GM12864 (cell line): Measurements from ENCODE around the gene CDH13.

ENCODE experiments used
- DNase-seq: peaks from one replicate; pipeline ENCODE4 v3.0.0-alpha.2; 2011; ENCODE audit warnings: low read depth
- H3K4me3 ChIP-seq: 2 replicates; pipeline ENCODE4 v1.5.1; 2011; ENCODE audit warnings: mild to moderate bottlenecking, low read depth, low read length, control low read depth
- TF ChIP-seq, protein P1 (sequence below): IDR thresholded peaks from 2 replicates; pipeline ENCODE4 v1.5.1; 2011; ENCODE audit warnings: low read depth, mild to moderate bottlenecking, moderate library complexity, low read length, control low read depth, inconsistent platforms; ENCODE audit errors: missing control alignments

Gene CDH13

DNA sequence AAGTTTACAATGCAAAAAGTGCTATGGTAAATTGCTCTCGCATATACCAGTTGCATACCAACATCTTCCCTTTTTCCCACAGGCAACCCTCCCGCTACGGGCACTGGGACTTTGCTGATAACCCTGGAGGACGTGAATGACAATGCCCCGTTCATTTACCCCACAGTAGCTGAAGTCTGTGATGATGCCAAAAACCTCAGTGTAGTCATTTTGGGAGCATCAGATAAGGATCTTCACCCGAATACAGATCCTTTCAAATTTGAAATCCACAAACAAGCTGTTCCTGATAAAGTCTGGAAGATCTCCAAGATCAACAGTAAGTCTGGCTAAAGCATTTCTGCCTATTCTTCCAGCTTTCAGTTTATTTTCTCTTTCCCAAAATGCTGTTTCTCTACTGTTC lies 1153.1 kb downstream of the CDH13 start:
- no peak for DNase-seq
- TF ChIP-seq, protein P1, sequence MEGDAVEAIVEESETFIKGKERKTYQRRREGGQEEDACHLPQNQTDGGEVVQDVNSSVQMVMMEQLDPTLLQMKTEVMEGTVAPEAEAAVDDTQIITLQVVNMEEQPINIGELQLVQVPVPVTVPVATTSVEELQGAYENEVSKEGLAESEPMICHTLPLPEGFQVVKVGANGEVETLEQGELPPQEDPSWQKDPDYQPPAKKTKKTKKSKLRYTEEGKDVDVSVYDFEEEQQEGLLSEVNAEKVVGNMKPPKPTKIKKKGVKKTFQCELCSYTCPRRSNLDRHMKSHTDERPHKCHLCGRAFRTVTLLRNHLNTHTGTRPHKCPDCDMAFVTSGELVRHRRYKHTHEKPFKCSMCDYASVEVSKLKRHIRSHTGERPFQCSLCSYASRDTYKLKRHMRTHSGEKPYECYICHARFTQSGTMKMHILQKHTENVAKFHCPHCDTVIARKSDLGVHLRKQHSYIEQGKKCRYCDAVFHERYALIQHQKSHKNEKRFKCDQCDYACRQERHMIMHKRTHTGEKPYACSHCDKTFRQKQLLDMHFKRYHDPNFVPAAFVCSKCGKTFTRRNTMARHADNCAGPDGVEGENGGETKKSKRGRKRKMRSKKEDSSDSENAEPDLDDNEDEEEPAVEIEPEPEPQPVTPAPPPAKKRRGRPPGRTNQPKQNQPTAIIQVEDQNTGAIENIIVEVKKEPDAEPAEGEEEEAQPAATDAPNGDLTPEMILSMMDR: no peak
- H3K4me3 ChIP-seq: no peak overlapping the region

- no peak for DNase-seq
- H3K4me3 ChIP-seq: no peak overlapping the region
- TF ChIP-seq, protein P1: no peak
Observed at GRCh38 chr16:83785455-83785854, 1158.7 kb downstream of the CDH13 start.

GRCh38 chr16:83789642-83790401 lies 1163.1 kb downstream of the CDH13 start:
- DNase-seq: no peak
- no peak overlapping the region for H3K4me3 ChIP-seq
- TF ChIP-seq, protein P1: no peak

DNA sequence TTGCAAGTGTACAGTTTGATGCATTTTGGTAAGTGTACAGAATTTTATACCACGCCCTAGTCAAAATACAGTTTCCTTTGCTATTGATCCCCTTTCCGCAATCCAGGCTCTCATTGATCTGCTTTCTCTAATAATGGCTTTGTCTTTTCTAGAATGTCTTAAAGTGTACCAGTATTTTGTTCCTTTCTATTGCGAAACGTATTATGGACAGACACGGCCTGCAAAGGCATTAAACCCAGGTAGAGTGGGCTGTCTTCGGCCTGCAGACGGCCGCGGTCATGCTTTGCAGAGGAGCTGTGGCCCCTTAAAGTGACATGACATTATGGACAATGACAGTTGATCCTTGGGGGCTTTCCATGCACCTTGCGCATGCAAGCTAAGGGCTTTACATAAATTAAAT lies 1165.1 kb downstream of the CDH13 start:
- TF ChIP-seq, protein P1: no peak
- no peak for DNase-seq
- H3K4me3 ChIP-seq: no peak overlapping the region

GRCh38 chr16:83792391-83792790 lies 1165.6 kb downstream of the CDH13 start:
- DNase-seq: no peak
- no peak overlapping the region for H3K4me3 ChIP-seq
- TF ChIP-seq, protein P1: peak; percentile 23

- TF ChIP-seq, protein P1: no peak
- no peak overlapping the region for H3K4me3 ChIP-seq
- DNase-seq: no peak
Observed at GRCh38 chr16:83793179-83793578, 1166.4 kb downstream of the CDH13 start.
